Neural crest cell (in vitro differentiated cells): ENCODE measurements around the gene SLC37A1. TPM values are rescaled to one million over a fixed set of nuclear protein-coding genes. Genes with fewer than 3 reads are reported as not detected.

Experiments used
- DNase-seq: peaks from one replicate; pipeline ENCODE4 v3.0.0; 2021; ENCODE audit warnings: low read depth, mixed read lengths, low spot score
- H3K27ac Mint-ChIP-seq: one replicate; pipeline ENCODE4 v1.8.0; 2021; ENCODE audit warnings: mild to moderate bottlenecking, mixed read lengths; ENCODE audit not compliant: unreplicated experiment
- H3K27me3 Mint-ChIP-seq: 2 replicates; pipeline ENCODE4 v1.8.0; 2021; ENCODE audit warnings: low read depth, mild to moderate bottlenecking, mixed read lengths
- H3K36me3 Mint-ChIP-seq: 2 replicates; pipeline ENCODE4 v1.8.0; 2021; ENCODE audit warnings: low read depth, mild to moderate bottlenecking, mixed read lengths
- H3K4me1 Mint-ChIP-seq: 2 replicates; pipeline ENCODE4 v1.8.0; 2021; ENCODE audit warnings: mixed read lengths
- H3K4me3 Mint-ChIP-seq: one replicate; pipeline ENCODE4 v1.8.0; 2021; ENCODE audit warnings: mild to moderate bottlenecking, mixed read lengths
- H3K9me3 Mint-ChIP-seq: 2 replicates; pipeline ENCODE4 v1.8.0; 2021; ENCODE audit warnings: mixed read lengths
- total RNA-seq: library from RNA; stranded (reverse); gene quantifications from 2 replicates; pipeline ENCODE4 v1.2.1, GENCODE V29; 2021
- TF ChIP-seq, protein P1 (sequence below): fragments of 200-600 bp; sonication (generic); conservative IDR thresholded peaks from 2 replicates; pipeline ENCODE4 v1.5.0; 2021; ENCODE audit warnings: antibody characterized with exemption, mild to moderate bottlenecking

Gene SLC37A1
- total RNA-seq, 1 donor from 2014 or later = 9.1 TPM

- TF ChIP-seq, protein P1, sequence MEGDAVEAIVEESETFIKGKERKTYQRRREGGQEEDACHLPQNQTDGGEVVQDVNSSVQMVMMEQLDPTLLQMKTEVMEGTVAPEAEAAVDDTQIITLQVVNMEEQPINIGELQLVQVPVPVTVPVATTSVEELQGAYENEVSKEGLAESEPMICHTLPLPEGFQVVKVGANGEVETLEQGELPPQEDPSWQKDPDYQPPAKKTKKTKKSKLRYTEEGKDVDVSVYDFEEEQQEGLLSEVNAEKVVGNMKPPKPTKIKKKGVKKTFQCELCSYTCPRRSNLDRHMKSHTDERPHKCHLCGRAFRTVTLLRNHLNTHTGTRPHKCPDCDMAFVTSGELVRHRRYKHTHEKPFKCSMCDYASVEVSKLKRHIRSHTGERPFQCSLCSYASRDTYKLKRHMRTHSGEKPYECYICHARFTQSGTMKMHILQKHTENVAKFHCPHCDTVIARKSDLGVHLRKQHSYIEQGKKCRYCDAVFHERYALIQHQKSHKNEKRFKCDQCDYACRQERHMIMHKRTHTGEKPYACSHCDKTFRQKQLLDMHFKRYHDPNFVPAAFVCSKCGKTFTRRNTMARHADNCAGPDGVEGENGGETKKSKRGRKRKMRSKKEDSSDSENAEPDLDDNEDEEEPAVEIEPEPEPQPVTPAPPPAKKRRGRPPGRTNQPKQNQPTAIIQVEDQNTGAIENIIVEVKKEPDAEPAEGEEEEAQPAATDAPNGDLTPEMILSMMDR = no peak
- H3K36me3 Mint-ChIP-seq = peaks cover 4% of the 10 kb centered on the region
- peaks cover 2% of the 10 kb centered on the region for H3K9me3 Mint-ChIP-seq
- no peak overlapping the region for H3K4me3 Mint-ChIP-seq
- H3K27ac Mint-ChIP-seq = no peak overlapping the region
- DNase-seq = no peak
- H3K27me3 Mint-ChIP-seq = no peaks in the 10 kb centered on the region
- no peaks in the 10 kb centered on the region for H3K4me1 Mint-ChIP-seq
Measured at GRCh38 chr21:42582787-42583476, 69.3 kb downstream of the SLC37A1 start.

DNA sequence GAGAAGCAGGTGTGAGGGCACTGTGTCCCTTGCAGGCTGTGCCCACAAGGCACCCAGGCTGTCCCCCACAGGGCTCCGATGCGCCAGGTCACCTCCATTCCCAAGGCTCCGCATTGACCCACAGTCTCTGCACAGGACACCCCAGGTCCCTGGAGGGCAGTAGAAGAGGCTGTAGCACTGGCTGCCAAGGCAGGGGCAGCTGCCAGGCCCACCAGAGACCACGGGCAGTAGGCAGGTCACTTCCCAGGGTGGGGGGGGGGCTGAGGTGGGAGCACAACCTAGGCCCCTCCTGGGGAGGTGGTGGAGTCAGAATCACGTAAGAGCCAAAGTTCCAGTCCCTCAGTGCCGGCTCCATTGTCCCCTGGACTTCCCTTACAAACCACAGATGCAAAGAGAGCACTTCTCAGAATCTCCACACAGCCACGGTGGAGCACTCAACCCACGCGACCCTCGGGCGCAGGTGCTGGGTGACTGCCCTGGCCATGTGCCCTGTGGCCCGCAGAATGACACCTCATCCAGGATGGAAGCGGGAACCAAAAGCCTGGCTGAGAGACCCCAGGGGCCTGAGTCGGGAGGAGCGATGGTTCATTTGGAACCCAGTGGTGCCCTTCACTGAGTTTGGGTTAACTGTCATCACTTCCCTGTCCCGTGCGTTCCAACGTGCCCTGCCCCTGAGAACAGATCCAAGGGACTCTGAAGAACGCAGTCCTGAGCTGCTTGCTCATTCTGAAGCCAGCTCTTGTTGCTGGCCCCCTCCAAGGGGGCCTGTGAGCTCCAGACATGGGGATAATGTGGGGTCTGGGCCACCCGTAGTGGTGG, 70.0 kb downstream of the SLC37A1 start:
- H3K27me3 Mint-ChIP-seq = no peaks in the 10 kb centered on the region
- DNase-seq = no peak
- H3K27ac Mint-ChIP-seq = no peak overlapping the region
- TF ChIP-seq, protein P1 = no peak
- no peaks in the 10 kb centered on the region for H3K9me3 Mint-ChIP-seq
- H3K4me3 Mint-ChIP-seq = no peak overlapping the region
- H3K36me3 Mint-ChIP-seq = no peaks in the 10 kb centered on the region
- H3K4me1 Mint-ChIP-seq = no peaks in the 10 kb centered on the region

DNA sequence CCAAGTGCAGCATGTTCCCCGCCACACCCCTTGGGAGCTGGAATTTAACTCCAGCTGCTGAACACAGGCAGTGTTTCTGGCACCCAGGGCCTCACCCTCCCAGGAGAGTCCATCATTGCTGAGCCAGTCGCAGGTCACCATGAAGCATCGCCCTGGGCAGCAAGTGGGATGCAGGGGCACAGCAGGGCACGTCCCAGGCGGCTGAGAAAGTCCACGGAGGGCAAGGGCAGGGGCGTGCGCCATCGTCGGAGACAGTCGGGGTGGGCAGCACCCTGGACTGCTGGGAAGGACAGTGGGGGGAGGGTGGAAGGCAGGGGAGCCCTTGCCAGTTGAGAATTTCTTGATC, 70.6 kb downstream of the SLC37A1 start:
- Mint-ChIP-seq H3K27me3 (no peaks in the 10 kb centered on the region), H3K4me1 (no peaks in the 10 kb centered on the region), H3K4me3 (no peak overlapping the region), H3K9me3 (no peaks in the 10 kb centered on the region), H3K27ac (no peak overlapping the region), H3K36me3 (no peaks in the 10 kb centered on the region)
- no peak for DNase-seq
- TF ChIP-seq, protein P1 = no peak

DNA sequence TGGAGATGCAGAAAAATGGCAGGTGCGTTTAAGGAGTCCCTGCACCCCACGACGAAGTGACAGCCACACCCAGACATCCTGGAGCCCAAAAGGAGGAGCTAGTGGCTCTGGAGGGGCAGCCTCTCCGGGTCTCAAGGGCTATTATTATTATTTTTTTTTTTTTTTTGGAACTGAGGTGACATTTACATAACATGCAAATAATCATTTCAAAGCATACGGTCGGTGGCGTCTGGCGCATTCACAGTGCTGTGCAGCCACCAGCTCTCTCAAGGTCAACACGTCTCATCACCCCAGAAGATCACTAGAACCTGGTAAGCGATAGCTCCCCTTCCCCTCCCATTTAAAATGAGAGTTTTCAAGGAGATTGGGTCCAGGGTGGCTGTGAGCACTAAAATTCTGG, 72.2 kb downstream of the SLC37A1 start:
- H3K36me3 Mint-ChIP-seq = no peaks in the 10 kb centered on the region
- no peak for DNase-seq
- H3K9me3 Mint-ChIP-seq = no peaks in the 10 kb centered on the region
- H3K27ac Mint-ChIP-seq = no peak overlapping the region
- TF ChIP-seq, protein P1 = no peak
- H3K4me3 Mint-ChIP-seq = no peak overlapping the region
- H3K4me1 Mint-ChIP-seq = no peaks in the 10 kb centered on the region
- no peaks in the 10 kb centered on the region for H3K27me3 Mint-ChIP-seq

DNA sequence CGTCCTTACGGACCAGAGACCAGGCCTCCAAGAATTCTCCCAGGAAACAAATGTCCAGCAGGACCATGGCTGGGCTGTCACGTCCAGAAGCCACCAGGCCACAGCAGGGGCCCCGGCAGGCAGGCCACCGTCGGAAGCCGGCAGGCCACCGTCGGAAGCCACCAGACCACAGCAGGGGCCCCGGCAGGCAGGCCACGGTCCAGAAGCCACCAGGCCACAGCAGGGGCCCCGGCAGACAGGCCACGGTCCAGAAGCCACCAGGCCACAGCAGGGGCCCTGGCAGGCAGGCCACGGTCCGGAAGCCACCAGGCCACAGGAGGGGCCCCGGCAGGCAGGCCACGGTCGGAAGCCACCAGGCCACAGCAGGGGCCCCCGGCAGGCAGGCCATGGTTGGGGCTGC, 72.8 kb downstream of the SLC37A1 start:
- no peaks in the 10 kb centered on the region for H3K27me3 Mint-ChIP-seq
- no peaks in the 10 kb centered on the region for H3K9me3 Mint-ChIP-seq
- no peaks in the 10 kb centered on the region for H3K4me1 Mint-ChIP-seq
- DNase-seq = no peak
- no peak overlapping the region for H3K27ac Mint-ChIP-seq
- H3K4me3 Mint-ChIP-seq = no peak overlapping the region
- TF ChIP-seq, protein P1 = no peak
- no peaks in the 10 kb centered on the region for H3K36me3 Mint-ChIP-seq
